Smooth muscle cell (in vitro differentiated cells): ENCODE measurements around the gene SREBF2. TPM values are rescaled to one million over a fixed set of nuclear protein-coding genes. Genes with fewer than 3 reads are reported as not detected.

Experiments
- DNase-seq: peaks from one replicate; lab custom pipeline; 2025; ENCODE audit not compliant: unreplicated experiment; lab: John Stamatoyannopoulos, UW
- H2AFZ ChIP-seq: fragments of 200-600 bp; sonication (generic); 2 replicates; pipeline ENCODE4 v1.6.0; 2016; ENCODE audit warnings: antibody characterized with exemption, low read depth, mild to moderate bottlenecking
- H3F3A ChIP-seq: fragments of 200-600 bp; sonication (generic); 2 replicates; pipeline ENCODE4 v1.6.0; 2017; ENCODE audit warnings: antibody characterized with exemption, low read depth
- H3K27ac ChIP-seq: fragments of 200-600 bp; sonication (generic); 2 replicates; pipeline ENCODE4 v1.5.1; 2016; ENCODE audit warnings: low read depth, mild to moderate bottlenecking
- H3K27me3 ChIP-seq: fragments of 200-600 bp; sonication (generic); 2 replicates; pipeline ENCODE4 v1.6.1; 2016; ENCODE audit warnings: low read depth, mild to moderate bottlenecking
- H3K36me3 ChIP-seq: fragments of 200-600 bp; sonication (generic); 2 replicates; pipeline ENCODE4 v1.5.1; 2016; ENCODE audit warnings: low read depth
- H3K4me1 ChIP-seq: fragments of 200-600 bp; sonication (generic); 2 replicates; pipeline ENCODE4 v1.5.1; 2016; ENCODE audit warnings: low read depth
- H3K4me2 ChIP-seq: fragments of 200-600 bp; sonication (generic); 2 replicates; pipeline ENCODE4 v1.6.0; 2016; ENCODE audit warnings: mild to moderate bottlenecking
- H3K4me3 ChIP-seq: fragments of 200-600 bp; sonication (generic); 2 replicates; pipeline ENCODE4 v1.5.1; 2016; ENCODE audit warnings: mild to moderate bottlenecking
- H3K79me2 ChIP-seq: fragments of 200-600 bp; sonication (generic); 2 replicates; pipeline ENCODE4 v1.6.0; 2016; ENCODE audit warnings: low read depth, mild to moderate bottlenecking
- H3K9ac ChIP-seq: fragments of 200-600 bp; sonication (generic); 2 replicates; pipeline ENCODE4 v1.6.0; 2016; ENCODE audit warnings: low read depth
- H3K9me3 ChIP-seq: fragments of 200-600 bp; sonication (generic); replicated peaks from 2 replicates; pipeline ENCODE4 v1.5.1; 2016; ENCODE audit warnings: low read depth
- H4K20me1 ChIP-seq: fragments of 200-600 bp; sonication (generic); 2 replicates; pipeline ENCODE4 v1.6.0; 2016; ENCODE audit warnings: low read depth
- WGBS: methylation state at CpG from one replicate; pipeline ENCODE4 v1.1.7; 2016; ENCODE audit warnings: low lambda C conversion rate; 5-methylcytosine and 5-hydroxymethylcytosine counted together
- polyA plus RNA-seq: library from polyadenylated mRNA; unstranded; fragments of >200 nt; fragmentation: Nextera tagmentation; extraction: Ambion mirVana; gene quantifications from 2 replicates; pipeline ENCODE4 v1.2.1, GENCODE V29; 2016
- total RNA-seq: library from RNA; depleted of rRNA; stranded (reverse); fragments of >200 nt; gene quantifications from 2 replicates; pipeline ENCODE4 v1.2.3, GENCODE V29; 2014
- TF ChIP-seq, protein P1 (sequence below): fragments of 200-600 bp; sonication (generic); IDR thresholded peaks from 2 replicates; pipeline ENCODE4 v1.5.1; 2017; ENCODE audit warnings: borderline replicate concordance, mild to moderate bottlenecking, antibody characterized with exemption; ENCODE audit not compliant: insufficient read depth, poor library complexity, severe bottlenecking

Gene SREBF2
- total and polyA plus RNA-seq, 2 experiments from 2014 or later, result 62.9 to 78.2 TPM

DNA sequence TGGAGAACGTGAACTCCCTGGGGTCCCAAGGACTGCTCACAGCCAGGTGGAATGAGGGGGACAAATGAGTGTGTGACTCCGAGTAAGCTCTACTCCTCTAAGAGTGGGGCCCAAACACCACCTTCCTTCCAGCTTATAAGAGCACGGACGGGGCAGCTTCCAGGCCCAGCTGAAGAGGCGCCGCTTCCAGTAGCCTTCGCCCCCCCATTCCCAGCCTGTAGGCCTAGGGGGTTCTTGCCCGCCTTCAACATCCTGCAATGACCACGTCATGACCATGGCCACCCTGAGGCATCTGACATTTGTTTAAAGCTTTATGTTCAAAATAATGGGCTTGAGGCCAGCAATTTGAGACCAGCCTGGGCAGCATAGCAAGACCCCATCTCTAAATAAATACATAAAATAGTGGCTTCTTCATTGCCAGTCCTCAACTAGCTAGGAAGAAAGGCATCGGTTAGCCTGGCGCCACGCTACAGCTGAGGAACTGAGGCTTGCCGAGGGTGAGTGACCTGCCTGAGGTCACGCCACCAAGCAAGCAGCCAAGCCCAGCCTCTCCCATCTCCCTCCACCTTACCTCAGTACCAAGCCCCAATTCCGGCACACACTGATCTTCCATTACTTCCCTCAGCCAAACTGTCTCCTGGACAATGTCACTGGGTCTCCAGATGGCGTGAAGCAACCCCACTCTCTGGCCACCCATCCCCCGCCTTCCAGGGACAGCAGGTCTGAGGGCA lies 101.5 kb downstream of the SREBF2 start:
- Histone ChIP-seq H3K4me1 (no peaks in the 10 kb centered on the region), H3K27ac (no peak overlapping the region), H3K36me3 (no peaks in the 10 kb centered on the region), H2AFZ (no peak overlapping the region), H3K27me3 (no peaks in the 10 kb centered on the region), H4K20me1 (no peaks in the 10 kb centered on the region), H3K9ac (no peak overlapping the region), H3K79me2 (no peaks in the 10 kb centered on the region), H3K4me2 (no peak overlapping the region), H3K4me3 (no peak overlapping the region), H3K9me3 (no peaks in the 10 kb centered on the region), H3F3A (no peaks in the 10 kb centered on the region)
- no peak for DNase-seq
- TF ChIP-seq, protein P1, sequence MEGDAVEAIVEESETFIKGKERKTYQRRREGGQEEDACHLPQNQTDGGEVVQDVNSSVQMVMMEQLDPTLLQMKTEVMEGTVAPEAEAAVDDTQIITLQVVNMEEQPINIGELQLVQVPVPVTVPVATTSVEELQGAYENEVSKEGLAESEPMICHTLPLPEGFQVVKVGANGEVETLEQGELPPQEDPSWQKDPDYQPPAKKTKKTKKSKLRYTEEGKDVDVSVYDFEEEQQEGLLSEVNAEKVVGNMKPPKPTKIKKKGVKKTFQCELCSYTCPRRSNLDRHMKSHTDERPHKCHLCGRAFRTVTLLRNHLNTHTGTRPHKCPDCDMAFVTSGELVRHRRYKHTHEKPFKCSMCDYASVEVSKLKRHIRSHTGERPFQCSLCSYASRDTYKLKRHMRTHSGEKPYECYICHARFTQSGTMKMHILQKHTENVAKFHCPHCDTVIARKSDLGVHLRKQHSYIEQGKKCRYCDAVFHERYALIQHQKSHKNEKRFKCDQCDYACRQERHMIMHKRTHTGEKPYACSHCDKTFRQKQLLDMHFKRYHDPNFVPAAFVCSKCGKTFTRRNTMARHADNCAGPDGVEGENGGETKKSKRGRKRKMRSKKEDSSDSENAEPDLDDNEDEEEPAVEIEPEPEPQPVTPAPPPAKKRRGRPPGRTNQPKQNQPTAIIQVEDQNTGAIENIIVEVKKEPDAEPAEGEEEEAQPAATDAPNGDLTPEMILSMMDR, result no peak
- WGBS, result 95% methylated on average over 17 of the region's 17 CpGs

GRCh38 chr22:41935015-41935351 lies 102.1 kb downstream of the SREBF2 start:
- H3K9ac ChIP-seq, result no peak overlapping the region
- TF ChIP-seq, protein P1, result no peak
- WGBS, result 87% methylated on average over 3 of the region's 4 CpGs

DNA sequence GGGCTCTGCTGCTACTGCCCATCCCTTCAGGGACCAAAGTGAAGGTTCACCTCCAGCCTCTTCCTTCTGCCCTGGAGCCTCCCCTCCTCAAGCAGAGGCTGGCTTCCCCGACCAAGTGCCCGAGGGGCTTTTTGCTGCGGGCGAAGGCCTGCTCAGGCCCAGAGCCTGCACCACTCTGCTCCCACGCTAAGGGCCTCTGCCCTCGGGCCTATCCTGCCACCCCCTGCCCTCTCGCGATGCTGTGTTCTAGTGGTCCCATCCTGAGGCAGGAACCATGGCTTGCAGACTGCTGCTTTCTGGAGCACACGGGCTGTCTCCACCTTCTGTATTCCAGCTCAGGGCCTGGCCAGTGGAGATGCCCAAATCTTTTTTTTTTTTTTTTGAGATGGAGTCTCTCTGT lies 102.6 kb downstream of the SREBF2 start:
- WGBS, result 95% methylated on average over 9 of the region's 9 CpGs

More at GRCh38 chr22:41935015-41935351, 102.1 kb downstream of the SREBF2 start:
- Histone ChIP-seq H4K20me1 (no peaks in the 10 kb centered on the region), H2AFZ (no peak overlapping the region), H3K36me3 (no peaks in the 10 kb centered on the region), H3K9me3 (no peaks in the 10 kb centered on the region), H3K4me2 (no peak overlapping the region), H3K79me2 (no peaks in the 10 kb centered on the region), H3F3A (peaks cover 2% of the 10 kb centered on the region), H3K27me3 (no peaks in the 10 kb centered on the region), H3K4me3 (no peak overlapping the region), H3K27ac (no peak overlapping the region), H3K4me1 (no peaks in the 10 kb centered on the region)
- no peak for DNase-seq

GRCh38 chr22:41936894-41937169 lies 103.9 kb downstream of the SREBF2 start:
- Histone ChIP-seq H3K27ac (no peak overlapping the region), H4K20me1 (no peaks in the 10 kb centered on the region), H3K79me2 (no peaks in the 10 kb centered on the region), H3K4me1 (no peaks in the 10 kb centered on the region), H3F3A (peaks cover 7% of the 10 kb centered on the region), H3K9ac (no peak overlapping the region), H3K4me2 (no peak overlapping the region), H3K9me3 (no peaks in the 10 kb centered on the region), H3K36me3 (no peaks in the 10 kb centered on the region), H2AFZ (no peak overlapping the region), H3K27me3 (no peaks in the 10 kb centered on the region), H3K4me3 (no peak overlapping the region)
- 96% methylated on average over 2 of the region's 2 CpGs for WGBS
- DNase-seq, result no peak
- TF ChIP-seq, protein P1, result no peak

More for the DNA sequence above, 102.6 kb downstream of the SREBF2 start:
- H3K4me3 ChIP-seq, result no peak overlapping the region
- no peak for DNase-seq
- no peak overlapping the region for H2AFZ ChIP-seq
- H3K27me3 ChIP-seq, result no peaks in the 10 kb centered on the region
- no peak overlapping the region for H3K4me2 ChIP-seq
- H3F3A ChIP-seq, result peaks cover 7% of the 10 kb centered on the region
- no peaks in the 10 kb centered on the region for H4K20me1 ChIP-seq
- no peak overlapping the region for H3K27ac ChIP-seq
- H3K79me2 ChIP-seq, result no peaks in the 10 kb centered on the region
- no peak overlapping the region for H3K9ac ChIP-seq
- no peaks in the 10 kb centered on the region for H3K4me1 ChIP-seq
- TF ChIP-seq, protein P1, result no peak
- H3K36me3 ChIP-seq, result no peaks in the 10 kb centered on the region
- no peaks in the 10 kb centered on the region for H3K9me3 ChIP-seq
